Renal cortical epithelial cell (primary cell): Measurements from ENCODE around the gene NDRG2. TPM values are rescaled to one million over a fixed set of nuclear protein-coding genes. Genes with fewer than 3 reads are reported as not detected.
"Not testable (repeated sequence)": the region's sequence is repeated elsewhere in the genome, so short reads cannot be mapped to it uniquely, and the experiment has no call there.

Experiments
- DNase-seq: peaks from one replicate; pipeline ENCODE4 v3.0.0-alpha.2; 2011; ENCODE audit warnings: low read depth
- total RNA-seq: library from RNA; depleted of rRNA; stranded (reverse); fragments of >200 nt; gene quantifications from 2 replicates; pipeline ENCODE4 v1.2.3, GENCODE V29; 2014

The NDRG2 gene
- total RNA-seq, 1 donor from 2014 or later: 4.6 TPM

DNA sequence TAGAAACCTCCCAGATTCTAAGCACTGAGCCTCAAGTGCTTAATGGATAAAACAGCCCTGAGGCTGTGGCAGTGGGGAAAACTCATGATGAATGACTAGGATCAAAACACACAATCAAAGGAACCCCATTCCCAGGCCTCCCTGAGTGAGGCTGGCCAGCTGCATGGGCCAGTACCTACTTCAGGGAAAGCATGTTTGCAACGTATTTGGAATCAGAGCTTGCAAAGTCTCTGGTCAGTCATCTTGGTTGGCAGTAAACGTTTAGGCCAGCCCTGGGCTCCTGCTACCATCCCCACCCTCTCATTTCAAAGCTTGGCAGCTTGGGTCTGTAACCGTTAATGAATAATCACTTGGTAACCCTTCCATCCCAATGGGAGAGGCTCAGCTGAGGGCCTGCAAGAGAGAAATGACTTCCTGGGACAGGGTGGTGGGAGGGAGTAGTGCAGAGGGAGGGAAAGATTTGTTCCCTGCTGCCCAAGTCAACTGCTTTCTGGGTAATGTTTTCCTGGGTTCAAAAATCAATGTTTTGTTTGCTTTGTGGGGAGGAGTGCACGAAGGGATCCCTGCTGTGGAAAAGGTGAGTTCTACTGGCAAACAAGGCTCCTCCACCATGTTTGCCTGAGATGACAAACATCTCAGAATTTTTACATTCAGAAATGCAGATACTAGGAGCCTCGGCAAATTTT, 30.7 kb upstream of the NDRG2 start:
- peak; percentile 67 for DNase-seq

DNA sequence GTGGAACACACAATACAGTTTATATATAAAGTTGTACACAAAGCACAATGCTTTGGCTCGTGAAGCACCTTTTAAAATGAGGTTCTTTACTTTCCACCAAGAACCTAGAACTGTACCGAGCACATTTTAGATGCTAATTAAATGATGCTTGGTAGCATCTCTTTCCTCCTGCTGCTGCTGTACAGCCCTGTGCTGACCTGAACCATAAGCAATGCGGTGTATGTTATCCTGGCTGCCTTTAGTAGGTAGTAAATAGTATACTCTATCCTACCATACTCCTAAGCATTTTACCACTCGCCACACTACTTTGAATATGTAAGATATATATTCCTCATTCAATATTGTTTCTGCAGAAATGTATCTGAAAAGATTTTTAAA, 29.9 kb upstream of the NDRG2 start:
- no peak for DNase-seq

DNA sequence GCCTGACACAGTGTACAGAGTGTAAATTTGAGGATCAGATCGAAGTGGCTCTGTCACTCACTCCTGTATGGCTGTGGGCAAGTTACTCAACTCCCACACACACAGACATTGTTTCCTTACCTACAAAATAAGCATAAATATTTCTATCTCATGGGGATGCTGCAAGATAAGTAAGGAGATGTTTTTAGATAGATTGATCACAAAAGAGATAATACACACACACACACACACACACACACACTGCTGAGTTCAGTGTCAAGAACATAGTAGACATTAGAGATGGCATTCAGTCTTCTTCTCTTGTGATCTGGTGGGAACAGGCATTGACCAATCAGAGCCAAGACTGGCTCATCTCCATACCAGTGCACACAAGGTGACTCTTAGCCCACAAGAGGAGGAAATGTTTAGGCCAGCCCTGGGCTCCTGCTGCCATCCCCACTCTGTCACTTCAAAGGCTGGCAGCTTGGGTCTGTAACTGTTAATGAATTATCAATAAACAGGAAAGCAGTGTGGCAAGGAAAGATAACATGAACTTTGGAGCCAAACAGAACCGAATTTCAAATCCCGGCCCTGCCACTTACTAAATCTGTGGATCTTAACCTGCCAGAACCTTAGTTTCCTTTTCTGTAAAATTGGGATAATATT, 29.4 kb upstream of the NDRG2 start:
- peak; percentile 51 for DNase-seq

DNA sequence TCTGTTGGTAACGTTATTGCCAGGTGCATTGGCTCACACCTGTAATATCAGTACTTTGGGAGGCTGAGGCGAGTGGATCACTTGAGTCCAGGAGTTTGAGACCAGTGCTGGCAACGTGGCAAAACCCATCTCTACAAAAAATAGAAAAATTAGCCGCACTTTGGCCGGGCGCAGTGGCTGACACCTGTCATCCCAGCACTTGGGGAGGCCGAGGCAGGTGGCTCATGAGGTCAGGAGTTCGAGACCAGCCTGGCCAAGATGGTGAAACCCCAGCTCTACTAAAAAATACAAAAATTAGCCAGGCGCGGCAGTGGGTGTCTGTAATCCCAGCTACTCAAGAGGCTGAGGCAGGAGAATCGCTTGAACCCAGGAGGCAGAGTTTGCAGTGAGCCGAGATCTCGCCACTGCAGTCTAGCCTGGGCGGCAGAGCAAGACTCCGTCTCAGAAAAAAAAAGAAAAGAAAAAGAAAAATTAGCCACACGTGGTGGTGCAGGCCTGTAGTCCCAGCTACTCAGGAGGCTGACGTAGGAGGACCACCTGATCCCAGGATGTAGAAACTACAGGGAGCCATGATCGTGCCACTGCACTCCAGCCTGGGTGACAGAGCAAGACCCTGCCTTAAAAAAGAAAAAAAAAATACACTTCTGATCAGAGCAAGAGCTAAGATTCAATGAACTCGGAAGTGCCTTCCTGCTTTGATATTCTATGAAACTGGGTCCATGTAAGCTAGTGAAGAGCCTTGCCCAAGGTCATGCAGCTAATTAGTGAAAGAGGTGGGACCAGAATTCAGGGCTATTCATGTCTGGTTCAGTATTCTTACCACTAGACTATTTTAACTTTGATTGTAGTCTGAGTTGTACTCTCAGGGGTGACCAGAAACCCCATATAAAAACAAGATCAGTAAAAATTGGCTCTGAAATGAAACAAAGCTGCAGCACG, 28.6 kb upstream of the NDRG2 start:
- no peak for DNase-seq

DNA sequence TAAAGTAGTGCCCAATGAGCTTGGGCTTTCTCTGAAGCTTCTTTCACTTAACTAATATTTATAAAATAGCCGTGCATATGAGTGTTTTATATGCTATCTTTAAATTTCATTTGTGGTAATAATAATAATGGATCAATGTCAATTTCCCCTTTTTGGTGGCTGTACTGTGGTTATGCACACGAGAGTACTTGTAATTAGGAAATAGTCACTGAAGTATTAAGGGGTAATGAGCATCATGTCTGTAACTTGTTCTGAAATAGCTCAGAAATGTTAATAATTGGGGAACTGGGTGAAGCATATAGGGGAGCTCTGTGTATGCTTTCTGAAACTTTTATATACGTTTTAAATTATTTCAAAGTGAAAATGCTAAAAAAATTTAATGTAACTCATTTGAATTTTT, 25.7 kb upstream of the NDRG2 start:
- no peak for DNase-seq

DNA sequence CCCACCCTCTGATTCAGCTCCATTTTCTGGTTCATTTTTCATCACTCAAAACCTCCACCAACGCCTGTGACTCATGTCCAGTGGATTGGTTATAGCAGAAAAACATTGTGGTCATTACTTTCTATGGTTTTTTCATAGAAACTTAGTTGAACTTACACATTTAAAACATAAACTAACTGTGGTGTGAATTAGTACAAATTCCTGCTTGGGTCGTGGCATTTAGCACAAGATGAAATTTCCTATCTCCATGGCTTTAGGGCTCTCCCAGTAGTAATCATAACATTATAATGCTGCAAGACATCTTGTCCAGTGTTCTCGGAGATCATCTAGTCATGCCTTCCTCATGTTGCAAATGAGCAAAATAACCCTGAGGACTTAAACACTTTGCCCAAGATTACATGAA, 24.4 kb upstream of the NDRG2 start:
- DNase-seq: no peak

DNA sequence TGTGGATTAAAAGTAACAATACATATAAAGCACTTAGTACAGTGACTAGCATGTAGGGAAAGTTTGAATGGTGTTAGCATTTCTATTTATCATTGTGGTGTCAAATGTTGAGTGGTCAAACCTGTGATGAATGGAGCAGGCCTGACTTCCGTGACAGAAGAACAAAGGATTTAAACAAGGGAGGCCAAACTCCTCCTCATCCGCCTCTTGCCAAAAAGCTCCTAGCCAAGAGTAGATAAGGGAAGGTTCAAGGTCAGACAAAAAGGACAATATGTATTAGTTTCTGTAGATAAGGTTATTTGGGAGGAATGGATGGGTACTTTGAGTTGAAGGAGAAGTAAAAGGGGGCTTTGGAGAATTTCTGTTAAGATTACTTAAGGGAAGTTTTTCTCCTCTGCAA, 23.8 kb upstream of the NDRG2 start:
- DNase-seq: no peak

DNA sequence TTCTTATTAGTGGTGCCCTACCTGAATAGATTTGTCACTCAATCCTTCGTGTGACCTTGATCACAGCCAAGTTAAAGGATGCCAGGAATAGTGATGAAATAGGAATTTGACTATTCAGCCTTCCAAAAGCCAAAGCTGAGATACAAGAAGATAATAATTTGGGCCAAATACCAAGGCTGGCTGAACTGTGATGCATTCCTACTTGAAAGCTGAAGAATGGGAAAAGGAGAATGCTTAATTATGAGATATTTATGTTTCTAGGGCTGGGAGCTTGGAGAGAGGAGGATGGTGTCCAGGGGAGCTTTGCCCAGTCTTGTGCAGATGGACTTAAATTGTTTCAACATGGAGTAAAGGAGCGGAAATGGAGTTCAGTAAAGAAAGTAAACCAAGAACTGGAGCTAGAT, 22.5 kb upstream of the NDRG2 start:
- no peak for DNase-seq

DNA sequence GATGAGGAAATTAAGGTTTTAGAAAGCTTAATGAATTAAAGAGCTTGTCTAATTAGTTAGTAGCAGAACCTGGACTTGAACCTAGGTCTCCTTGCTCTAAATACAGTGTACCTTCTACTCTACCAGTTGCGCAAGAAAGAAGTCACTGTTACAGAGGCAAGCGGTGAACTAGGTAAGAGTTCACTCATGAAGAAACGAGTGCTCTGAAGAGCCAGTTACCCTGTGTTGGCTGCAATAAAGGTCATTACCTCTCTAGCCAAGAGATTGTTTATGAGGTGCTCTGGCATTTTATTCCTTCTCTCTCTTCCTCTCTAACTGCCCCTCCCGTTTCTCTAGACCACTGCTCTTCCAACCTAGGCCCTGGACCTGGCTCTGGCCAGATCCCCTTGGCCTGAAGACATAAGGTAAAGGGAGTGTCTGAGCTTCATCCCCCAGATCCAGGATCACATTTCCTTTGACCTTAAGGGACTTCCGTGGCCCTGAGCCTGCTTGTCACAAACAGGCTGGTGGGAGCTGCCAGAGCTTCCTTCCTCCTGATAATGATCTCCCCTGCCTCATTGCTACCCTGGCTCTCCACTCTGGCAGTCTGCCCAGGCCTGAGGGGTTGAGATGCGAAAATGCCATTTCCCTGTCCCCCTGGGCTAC, 19.2 kb upstream of the NDRG2 start:
- peak; percentile 59 for DNase-seq

DNA sequence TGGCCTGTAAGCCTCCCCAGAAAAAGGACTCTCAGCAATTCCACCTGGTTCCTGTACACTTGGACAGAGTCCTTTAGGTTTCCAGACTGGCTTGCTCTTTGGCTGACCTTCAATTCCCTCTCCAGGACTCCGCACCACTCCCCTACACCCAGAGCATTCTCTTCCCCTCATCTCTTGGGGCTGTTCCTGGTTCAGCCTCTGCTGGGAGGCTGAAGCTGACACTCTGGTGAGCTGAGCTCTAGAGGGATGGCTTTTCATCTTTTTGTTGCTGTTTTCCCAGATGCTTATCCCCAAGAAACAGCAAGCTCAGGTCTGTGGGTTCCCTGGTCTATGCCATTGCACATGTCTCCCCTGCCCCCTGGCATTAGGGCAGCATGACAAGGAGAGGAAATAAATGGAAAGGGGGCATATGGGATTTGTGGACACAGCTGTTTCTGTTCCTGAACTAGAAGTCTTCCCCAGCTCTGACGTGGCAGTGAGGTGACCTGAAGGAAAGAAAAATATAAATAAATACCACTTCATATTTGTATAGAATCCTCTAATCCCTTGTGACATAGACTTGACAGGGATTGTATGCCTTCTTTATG, 18.6 kb upstream of the NDRG2 start:
- DNase-seq: no peak

DNA sequence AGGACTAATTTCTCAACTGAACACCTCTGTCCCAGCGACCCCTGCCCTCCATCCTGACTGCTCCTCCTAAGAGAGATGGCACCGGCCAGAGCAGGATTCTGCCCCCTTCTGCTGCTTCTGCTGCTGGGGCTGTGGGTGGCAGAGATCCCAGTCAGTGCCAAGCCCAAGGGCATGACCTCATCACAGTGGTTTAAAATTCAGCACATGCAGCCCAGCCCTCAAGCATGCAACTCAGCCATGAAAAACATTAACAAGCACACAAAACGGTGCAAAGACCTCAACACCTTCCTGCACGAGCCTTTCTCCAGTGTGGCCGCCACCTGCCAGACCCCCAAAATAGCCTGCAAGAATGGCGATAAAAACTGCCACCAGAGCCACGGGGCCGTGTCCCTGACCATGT, 18.1 kb upstream of the NDRG2 start:
- peak; percentile 38 for DNase-seq

DNA sequence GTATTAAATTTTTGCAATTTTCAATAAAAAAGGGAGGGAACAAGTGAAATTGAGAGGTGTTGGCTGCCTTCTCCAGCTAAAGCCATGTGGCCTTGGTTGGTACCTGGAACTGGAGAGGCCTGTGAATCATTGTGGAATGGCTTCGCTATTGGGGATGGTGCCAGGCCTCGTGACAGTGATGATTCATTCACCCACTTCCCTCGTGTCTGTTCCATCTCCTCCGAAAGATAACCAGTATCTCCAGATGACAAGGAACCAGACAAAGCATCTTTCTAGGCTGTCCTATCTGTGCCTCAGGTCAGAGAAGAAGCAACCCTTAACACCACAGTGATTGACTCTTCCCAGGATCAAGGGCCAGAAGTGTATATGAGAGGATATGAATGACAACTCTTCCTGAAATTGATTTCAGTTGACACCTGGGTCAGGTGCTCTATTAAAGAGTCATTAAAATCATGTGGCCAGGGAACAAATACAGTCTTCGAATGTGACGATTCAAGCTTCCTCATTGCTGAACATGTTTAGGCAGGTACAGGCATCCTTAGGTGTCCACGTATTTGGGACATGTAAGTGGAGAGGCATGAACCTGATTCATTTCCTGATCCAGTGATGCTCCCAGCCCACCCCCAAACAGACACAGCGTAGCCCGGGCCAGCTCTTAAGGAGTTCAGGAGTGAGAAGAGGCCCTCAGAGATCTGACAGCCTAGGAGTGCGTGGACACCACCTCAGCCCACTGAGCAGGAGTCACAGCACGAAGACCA, 17.0 kb upstream of the NDRG2 start, which contains the start of gene RNASE7:
Gene RNASE7 (plus strand): TSS at position 687 of the 758 bp plus-strand sequence. CDS start 631 bp downstream, outside the sequence.
- peak; percentile 30 for DNase-seq

DNA sequence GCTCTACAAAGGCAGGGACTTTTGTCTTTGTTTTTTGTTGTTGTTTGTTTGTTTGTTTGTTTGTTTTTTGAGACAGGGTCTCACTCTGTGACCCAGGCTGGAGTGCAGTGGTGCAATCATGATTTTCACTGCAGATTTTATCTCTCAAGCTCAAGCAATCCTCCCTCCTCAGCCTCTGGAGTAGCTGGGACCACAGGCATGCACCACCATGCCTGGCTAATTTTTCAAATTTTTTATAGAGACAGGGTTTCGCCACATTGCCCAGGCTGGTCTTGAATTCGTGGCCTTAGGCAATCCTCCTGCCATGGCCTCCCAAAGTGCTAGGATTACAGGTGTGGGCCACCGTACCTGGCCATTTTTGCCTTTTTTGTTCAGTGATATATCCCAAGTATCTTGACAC, 16.1 kb upstream of the NDRG2 start:
- not testable (repeated sequence) for DNase-seq

DNA sequence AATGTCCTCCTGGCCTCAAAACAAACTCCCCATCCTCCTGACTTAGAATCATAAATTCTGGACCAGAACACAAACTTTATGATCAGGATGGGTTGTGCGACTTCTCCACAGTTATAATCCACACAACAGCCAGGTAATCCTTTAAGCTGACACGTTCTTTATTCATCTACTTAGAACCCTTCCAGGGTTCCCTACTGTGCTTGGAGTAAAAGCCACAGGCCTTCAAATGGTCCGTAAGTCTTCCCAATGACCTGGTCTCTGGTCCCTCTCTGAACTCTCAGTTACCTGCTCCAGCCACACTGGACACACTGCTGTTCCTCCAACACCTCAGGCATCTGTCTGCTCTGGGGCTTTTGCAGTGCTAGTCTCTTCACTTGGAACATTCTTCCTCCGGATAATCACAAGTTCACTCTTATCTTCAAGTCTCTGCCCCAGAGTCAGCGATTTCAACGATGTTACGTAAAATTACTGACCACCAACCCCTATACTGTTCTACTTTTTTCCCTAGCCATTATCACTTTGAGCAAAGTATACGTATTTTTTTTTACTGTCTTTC, 15.6 kb upstream of the NDRG2 start:
- DNase-seq: no peak

DNA sequence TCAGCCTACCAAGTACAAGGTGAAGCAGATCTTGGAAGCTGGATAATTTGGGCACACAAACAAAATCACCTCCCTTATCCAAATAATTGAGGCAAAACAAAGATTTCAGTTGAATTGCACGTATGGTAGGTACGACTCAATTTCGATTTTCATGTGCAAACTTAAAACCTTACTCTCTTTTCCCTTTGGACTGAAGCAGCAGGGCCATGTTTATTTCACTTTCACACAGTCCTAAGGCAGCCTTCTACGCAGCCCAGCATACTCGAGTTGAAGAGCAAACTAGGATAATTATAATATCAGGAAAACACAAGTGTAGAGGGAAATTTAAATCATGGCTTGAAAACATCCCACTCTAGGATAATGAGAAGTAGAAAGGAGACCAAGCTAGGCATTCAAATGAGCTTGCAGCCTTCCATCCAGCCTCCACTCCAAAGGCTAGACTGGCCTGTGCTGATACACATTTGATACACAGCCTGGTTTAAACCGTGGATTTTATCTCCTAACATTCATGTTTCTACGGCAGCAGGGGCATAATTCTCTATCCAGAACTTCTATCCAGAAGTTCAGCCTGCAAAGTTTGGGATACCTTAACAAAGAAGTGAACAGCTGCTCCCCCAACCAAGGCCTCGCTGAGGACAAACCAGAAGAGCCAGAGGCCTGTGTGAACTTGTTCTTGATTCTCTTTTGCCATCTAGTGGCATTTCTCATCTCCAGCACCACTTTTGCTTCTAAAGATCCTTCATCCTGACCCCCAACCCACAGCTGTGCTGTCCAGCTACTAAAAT, 14.9 kb upstream of the NDRG2 start:
- peak; percentile 61 for DNase-seq

DNA sequence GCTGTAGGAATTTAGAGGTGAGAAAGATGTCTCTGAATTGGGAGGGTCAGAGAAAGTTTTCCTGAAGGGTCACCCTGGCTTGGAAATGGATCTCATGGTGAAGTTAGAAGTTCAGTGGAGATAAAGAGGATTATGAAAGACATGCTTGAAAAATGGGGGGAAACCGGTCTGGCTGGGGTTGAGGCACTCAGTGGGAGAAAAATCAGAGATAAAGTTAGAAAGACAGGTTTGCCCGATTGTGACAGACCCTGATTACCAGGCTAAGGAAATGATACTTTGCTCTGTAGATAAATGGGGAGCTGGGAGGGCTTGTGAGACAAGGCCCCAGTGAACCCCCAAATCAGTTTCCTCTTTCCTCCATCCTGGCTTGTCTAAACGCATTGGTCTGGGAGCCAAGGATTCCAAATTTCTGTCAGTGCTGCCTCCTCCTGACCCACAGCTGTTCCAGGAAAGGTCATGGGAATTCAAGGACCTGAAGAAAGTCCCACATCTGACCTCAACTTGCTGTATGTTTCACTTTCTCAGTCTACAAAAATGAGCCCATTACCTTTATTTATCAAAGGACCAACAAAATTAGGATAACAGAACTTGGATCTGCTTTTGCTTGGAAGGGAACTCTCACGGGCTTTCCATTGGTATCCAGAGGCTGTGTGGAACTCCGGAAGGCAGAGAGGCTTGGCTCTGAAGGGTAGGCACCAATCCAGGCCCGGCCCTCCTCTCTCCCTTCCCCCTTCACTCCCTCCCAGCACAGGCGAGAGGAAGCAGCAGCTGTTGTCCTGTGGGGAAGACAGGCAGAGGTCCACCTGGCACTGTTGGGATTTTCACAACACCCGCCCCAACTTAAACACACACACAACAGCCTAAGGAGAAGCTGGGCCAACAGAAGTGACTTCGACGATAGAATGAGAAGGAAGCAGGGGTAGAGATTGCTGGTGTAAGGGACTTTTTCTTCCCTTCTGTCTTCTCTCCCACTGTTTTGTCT, 13.9 kb upstream of the NDRG2 start:
- DNase-seq: no peak

DNA sequence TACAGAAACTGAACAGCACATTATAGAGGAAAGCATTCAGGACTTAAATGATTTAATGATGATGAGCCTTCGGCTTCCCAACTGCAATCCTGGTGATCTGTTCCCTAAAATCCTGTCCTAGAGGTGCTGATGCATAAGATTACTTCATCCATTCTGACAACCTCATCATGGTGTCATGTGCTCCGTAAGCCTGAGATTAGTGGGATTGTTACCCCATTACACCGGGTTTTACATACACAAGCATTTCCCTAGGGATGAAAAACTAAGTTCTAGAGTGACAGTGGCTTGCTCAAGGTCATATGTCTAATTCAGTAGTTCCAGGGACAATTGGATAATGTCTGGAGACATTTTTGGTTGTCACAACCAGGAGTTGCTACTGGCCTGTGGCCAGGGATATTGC, 12.3 kb upstream of the NDRG2 start:
- DNase-seq: no peak

DNA sequence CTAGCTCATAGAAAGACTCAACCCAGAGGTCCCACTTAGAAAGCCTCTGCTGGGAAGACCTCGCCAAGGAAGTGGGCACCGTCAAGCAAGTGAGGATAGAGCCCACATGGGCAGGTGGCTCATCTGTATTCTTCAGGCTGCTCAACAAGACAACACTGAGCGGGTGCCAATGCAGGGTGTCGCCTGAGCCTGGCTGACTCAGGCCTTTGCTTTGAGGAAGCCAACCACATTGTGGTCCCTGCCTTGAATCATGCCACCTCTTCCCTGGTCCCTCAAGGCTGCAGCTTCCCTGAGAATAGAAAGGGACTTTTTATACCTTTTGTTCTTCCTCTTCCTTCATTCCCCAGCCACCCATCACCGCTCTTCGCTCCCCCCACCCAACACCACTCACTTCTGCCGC, 11.9 kb upstream of the NDRG2 start:
- no peak for DNase-seq

DNA sequence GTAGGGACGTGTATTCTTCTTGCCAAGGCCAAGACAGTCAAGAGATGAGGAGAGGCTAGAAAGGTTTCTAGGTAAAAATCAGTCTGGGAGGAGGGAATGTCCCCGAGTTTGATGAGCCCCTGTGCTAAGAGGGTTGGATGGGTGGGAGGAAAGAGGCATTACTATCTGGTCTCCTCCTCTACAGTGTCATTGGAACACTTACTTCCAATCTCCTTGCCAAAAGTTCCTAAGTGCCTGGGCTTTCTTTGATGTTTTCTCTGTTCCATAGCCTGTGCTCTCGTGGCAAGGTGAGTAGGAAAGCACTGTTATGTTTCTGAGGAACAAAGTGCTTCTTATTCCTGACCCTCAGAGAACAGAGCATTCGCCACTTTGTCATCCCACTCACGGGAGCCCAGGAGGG, 9.8 kb upstream of the NDRG2 start, which contains the start of gene RNASE13:
Gene RNASE13 (minus strand): TSS at position 101 of the 400 bp plus-strand sequence. CDS start 519 bp downstream, outside the sequence.
- no peak for DNase-seq
